A673 (cell line): ENCODE data around the gene FAM184B. TPM values are rescaled to one million over a fixed set of nuclear protein-coding genes. Genes with fewer than 3 reads are reported as not detected.

Experiments
- BruUV-seq: library from RNA; stranded (reverse); fragments of 400-500 nt; replicated peaks from 2 replicates; lab custom pipeline; 2021; lab: Mats Ljungman, UMichigan
- CTCF ChIA-PET: fragments of 300-600 bp; sonication (Branson Sonifier 250); formaldehyde crosslinking; loops from one replicate; lab custom pipeline; 2022; ENCODE audit warnings: antibody characterized with exemption; lab: Charles Lee
- POLR2A ChIA-PET: fragments of 300-600 bp; sonication (Branson Sonifier 250); formaldehyde crosslinking; loops from one replicate; lab custom pipeline; 2022; ENCODE audit warnings: antibody characterized with exemption; ENCODE audit not compliant: low non-redundant PET; lab: Charles Lee
- DNase-seq: peaks from one replicate; pipeline ENCODE4 v3.0.0-alpha.2; 2015; ENCODE audit warnings: low spot score
- H3K27ac ChIP-seq: fragments of 200-600 bp; sonication (generic); 2 replicates; pipeline ENCODE4 v1.5.1; 2016; ENCODE audit warnings: mixed run types, low read depth, mild to moderate bottlenecking, mixed read lengths, antibody characterized with exemption, low read length; ENCODE audit not compliant: poor library complexity, severe bottlenecking
- H3K27me3 ChIP-seq: fragments of 200-600 bp; sonication (generic); replicated peaks from 2 replicates; pipeline ENCODE4 v1.6.1; 2017; ENCODE audit warnings: mixed run types, low read depth, mild to moderate bottlenecking, mixed read lengths, antibody characterized with exemption, low read length; ENCODE audit not compliant: insufficient read depth, poor library complexity
- H3K36me3 ChIP-seq: fragments of 200-600 bp; sonication (generic); 2 replicates; pipeline ENCODE4 v1.6.1; 2016; ENCODE audit warnings: mixed run types, mild to moderate bottlenecking, mixed read lengths, antibody characterized with exemption, low read length; ENCODE audit not compliant: insufficient read depth, poor library complexity, severe bottlenecking
- H3K4me1 ChIP-seq: fragments of 200-600 bp; sonication (generic); 2 replicates; pipeline ENCODE4 v1.6.1; 2017; ENCODE audit warnings: mixed run types, mild to moderate bottlenecking, mixed read lengths, antibody characterized with exemption, low read length; ENCODE audit not compliant: insufficient read depth, poor library complexity, severe bottlenecking
- H3K4me3 ChIP-seq: fragments of 200-600 bp; sonication (generic); 2 replicates; pipeline ENCODE4 v1.5.1; 2016; ENCODE audit warnings: low read depth, mixed run types, mild to moderate bottlenecking, mixed read lengths, low read length; ENCODE audit not compliant: poor library complexity, severe bottlenecking
- H3K9me3 ChIP-seq: fragments of 200-600 bp; sonication (generic); 2 replicates; pipeline ENCODE4 v1.6.1; 2016; ENCODE audit warnings: mixed run types, low read depth, mild to moderate bottlenecking, mixed read lengths, antibody characterized with exemption, low read length; ENCODE audit not compliant: poor library complexity, severe bottlenecking
- EZH2 ChIP-seq: fragments of 200-600 bp; sonication (generic); IDR thresholded peaks from 2 replicates; pipeline ENCODE4 v1.6.1; 2017; ENCODE audit warnings: borderline replicate concordance, low read depth, mild to moderate bottlenecking, mixed read lengths, antibody characterized with exemption, low read length; ENCODE audit not compliant: poor library complexity, severe bottlenecking
- intact Hi-C: fragments of 100-400 bp; cut with micrococcal nuclease; formaldehyde crosslinking; loops from one replicate; pipeline ENCODE4 v1.10.0; 2022; ENCODE audit not compliant: unreplicated experiment
- total RNA-seq: library from RNA; stranded (reverse); gene quantifications from 2 replicates; pipeline ENCODE4 v1.2.3, GENCODE V29; 2021
- TF ChIP-seq, protein P1 (sequence below): fragments of 300-800, 200-600 bp; sonication (generic); conservative IDR thresholded peaks from 2 replicates; pipeline ENCODE4 v1.5.1; 2017; ENCODE audit warnings: low read depth, mild to moderate bottlenecking, antibody characterized with exemption, low read length, moderate library complexity, mixed read lengths

The FAM184B gene
- total RNA-seq, 1 experiment from 2014 or later: 0.26 TPM

GRCh38 chr4:17587094-17587822, 194.2 kb downstream of the FAM184B start:
- CTCF ChIA-PET: no interaction called here
- Histone ChIP-seq H3K9me3 (no peaks in the 10 kb centered on the region), H3K4me3 (no peak overlapping the region), H3K27ac (no peak overlapping the region), H3K4me1 (no peaks in the 10 kb centered on the region), H3K36me3 (peaks cover 16% of the 10 kb centered on the region), H3K27me3 (no peaks in the 10 kb centered on the region)
- no peak for DNase-seq
- POLR2A ChIA-PET: no interaction called here
- BruUV-seq: no TSS peak
- intact Hi-C loops: no loop called here
- no peak for TF ChIP-seq EZH2
- TF ChIP-seq, protein P1, sequence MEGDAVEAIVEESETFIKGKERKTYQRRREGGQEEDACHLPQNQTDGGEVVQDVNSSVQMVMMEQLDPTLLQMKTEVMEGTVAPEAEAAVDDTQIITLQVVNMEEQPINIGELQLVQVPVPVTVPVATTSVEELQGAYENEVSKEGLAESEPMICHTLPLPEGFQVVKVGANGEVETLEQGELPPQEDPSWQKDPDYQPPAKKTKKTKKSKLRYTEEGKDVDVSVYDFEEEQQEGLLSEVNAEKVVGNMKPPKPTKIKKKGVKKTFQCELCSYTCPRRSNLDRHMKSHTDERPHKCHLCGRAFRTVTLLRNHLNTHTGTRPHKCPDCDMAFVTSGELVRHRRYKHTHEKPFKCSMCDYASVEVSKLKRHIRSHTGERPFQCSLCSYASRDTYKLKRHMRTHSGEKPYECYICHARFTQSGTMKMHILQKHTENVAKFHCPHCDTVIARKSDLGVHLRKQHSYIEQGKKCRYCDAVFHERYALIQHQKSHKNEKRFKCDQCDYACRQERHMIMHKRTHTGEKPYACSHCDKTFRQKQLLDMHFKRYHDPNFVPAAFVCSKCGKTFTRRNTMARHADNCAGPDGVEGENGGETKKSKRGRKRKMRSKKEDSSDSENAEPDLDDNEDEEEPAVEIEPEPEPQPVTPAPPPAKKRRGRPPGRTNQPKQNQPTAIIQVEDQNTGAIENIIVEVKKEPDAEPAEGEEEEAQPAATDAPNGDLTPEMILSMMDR: no peak

DNA sequence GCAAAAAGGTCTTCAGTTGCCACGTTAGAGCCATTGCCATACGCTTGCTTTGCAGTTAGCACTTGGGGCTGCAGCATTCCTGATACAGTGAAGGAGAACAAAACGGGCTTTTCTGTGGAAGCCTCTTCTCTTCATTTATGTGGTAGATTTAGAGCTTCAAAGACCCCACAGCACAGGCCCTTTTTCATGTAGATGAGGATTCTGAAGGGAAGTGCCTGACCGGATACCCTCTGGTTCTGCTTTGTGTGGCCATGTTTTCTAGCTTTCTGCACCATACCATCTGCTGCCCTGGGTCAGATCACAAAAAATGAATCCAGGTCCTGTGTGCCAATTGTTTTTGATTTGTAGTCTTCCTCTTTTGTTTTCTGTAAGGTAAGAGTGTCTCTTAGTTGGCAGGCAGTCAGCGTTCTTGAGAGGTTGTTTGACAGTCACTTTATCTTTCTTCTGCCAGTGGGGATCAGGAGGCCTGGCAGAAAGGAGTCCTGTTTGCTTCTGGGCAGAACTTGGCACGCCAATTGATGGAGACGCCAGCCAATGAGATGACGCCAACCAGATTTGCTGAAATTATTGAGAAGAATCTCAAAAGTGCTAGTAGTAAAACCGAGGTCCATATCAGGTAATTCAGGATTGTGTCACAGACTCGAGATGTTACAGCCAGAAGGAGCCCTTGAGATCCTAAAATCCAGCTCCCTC, 196.8 kb downstream of the FAM184B start:
- no TSS peak for BruUV-seq
- intact Hi-C loops: no loop called here
- peaks cover 22% of the 10 kb centered on the region for H3K36me3 ChIP-seq
- H3K27ac ChIP-seq: no peak overlapping the region
- no peak for TF ChIP-seq EZH2
- ChIA-PET CTCF (no interaction called here), POLR2A (no interaction called here)
- H3K4me3 ChIP-seq: no peak overlapping the region
- no peak for DNase-seq
- no peaks in the 10 kb centered on the region for H3K4me1 ChIP-seq
- H3K27me3 ChIP-seq: no peaks in the 10 kb centered on the region
- H3K9me3 ChIP-seq: no peaks in the 10 kb centered on the region

DNA sequence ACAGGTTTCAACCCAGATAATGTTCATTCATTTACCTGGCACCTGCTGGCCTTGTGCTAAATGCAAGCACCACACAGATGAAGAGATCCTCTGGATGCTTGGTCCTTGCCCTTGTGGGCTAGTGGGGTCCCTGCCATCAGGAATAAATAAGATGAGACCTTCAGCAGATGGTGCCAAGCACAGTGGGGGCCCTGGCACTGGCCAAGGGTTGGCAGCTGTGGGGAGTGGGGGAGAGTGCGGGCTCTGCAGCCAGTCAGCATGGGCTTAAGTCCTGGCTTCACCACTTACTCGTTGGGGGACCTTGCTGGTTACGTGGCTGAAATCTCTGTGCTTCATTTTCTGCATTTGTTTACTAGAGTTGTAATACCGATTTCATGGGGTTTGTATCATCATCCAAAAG, 197.5 kb downstream of the FAM184B start:
- no peaks in the 10 kb centered on the region for H3K4me1 ChIP-seq
- ChIA-PET CTCF (no interaction called here), POLR2A (no interaction called here)
- TF ChIP-seq, protein P1: no peak
- TF ChIP-seq EZH2: no peak
- H3K4me3 ChIP-seq: no peak overlapping the region
- intact Hi-C loops: no loop called here
- H3K27me3 ChIP-seq: no peaks in the 10 kb centered on the region
- no peak for DNase-seq
- no peaks in the 10 kb centered on the region for H3K9me3 ChIP-seq
- no TSS peak for BruUV-seq
- H3K36me3 ChIP-seq: peaks cover 22% of the 10 kb centered on the region
- no peak overlapping the region for H3K27ac ChIP-seq
